Endothelial cell (in vitro differentiated cells): Measurements from ENCODE around the gene SQSTM1. TPM values are rescaled to one million over a fixed set of nuclear protein-coding genes. Genes with fewer than 3 reads are reported as not detected.

Experiments used
- DNase-seq: peaks from one replicate; pipeline ENCODE4 v3.0.0; 2021; ENCODE audit warnings: low spot score
- H3K27ac Mint-ChIP-seq: one replicate; pipeline ENCODE4 v1.8.0; 2021; ENCODE audit warnings: mixed read lengths, inconsistent platforms; ENCODE audit not compliant: unreplicated experiment
- H3K27me3 Mint-ChIP-seq: one replicate; pipeline ENCODE4 v1.8.0; 2021; ENCODE audit warnings: mild to moderate bottlenecking, moderate library complexity, mixed read lengths, inconsistent platforms; ENCODE audit not compliant: unreplicated experiment
- H3K36me3 Mint-ChIP-seq: one replicate; pipeline ENCODE4 v1.8.0; 2021; ENCODE audit warnings: mild to moderate bottlenecking, low read depth, mixed read lengths, inconsistent platforms; ENCODE audit not compliant: unreplicated experiment
- H3K4me1 Mint-ChIP-seq: one replicate; pipeline ENCODE4 v1.8.0; 2021; ENCODE audit warnings: mild to moderate bottlenecking, mixed read lengths, inconsistent platforms; ENCODE audit not compliant: unreplicated experiment
- H3K4me3 Mint-ChIP-seq: one replicate; pipeline ENCODE4 v1.8.0; 2021; ENCODE audit warnings: mild to moderate bottlenecking, mixed read lengths, inconsistent platforms; ENCODE audit not compliant: unreplicated experiment
- H3K9me3 Mint-ChIP-seq: one replicate; pipeline ENCODE4 v1.8.0; 2021; ENCODE audit warnings: mixed read lengths, inconsistent platforms; ENCODE audit not compliant: unreplicated experiment
- total RNA-seq: library from RNA; stranded (reverse); fragmentation: NEBNext Ultra II Directional; extraction: Animal tissue kit (Norgen Biotek cat#: 25700); gene quantifications from one replicate; pipeline ENCODE4 v1.2.1, GENCODE V29; 2021; ENCODE audit not compliant: unreplicated experiment
- TF ChIP-seq, protein P1 (sequence below): fragments of 200-600 bp; sonication (generic); IDR thresholded peaks from one replicate; pipeline ENCODE4 v1.5.0; 2021; ENCODE audit warnings: antibody characterized with exemption; ENCODE audit not compliant: unreplicated experiment

Gene SQSTM1
- total RNA-seq, 1 donor from 2014 or later: 82.2 TPM

DNA sequence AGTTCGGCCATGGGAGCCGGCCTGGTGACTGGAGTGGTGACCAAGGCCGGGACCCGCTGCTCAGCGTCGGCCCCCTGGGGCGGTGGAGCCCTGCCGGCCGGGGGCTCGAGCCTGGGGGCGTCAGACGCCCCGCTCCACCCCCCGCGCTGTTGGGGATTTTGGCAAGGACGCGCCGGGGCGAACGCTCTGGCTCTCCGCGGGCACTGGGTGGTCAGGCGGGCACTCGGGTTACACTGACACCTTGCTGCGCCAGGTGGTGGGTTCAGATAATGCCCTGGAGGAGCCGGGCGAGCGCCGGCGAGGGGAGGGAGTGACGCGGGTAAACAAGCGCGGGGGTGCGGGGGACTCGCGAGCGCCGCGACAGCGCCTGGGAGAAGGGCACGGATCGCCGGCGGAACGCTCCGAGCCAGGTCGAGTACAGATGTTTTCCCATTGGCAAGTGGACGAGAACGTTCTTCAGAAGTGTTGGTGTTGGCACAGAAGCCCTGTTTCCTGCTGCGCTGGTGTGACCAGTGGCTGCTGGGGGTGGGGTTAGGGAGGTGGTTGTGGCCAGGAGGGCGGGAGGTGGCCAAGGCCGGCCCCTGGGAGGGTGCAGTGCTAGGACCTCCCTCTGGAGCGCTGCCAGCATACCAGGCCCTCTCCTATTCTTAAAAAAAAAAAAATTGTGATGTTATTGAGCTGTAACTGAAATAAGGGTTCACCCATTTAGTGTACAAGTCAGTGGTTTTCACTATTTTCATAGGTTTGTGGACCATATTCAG is 773 bp downstream of the SQSTM1 start:
- H3K4me3 Mint-ChIP-seq: peak overlapping the region; percentile 95
- H3K27me3 Mint-ChIP-seq: peaks cover 17% of the 10 kb centered on the region
- TF ChIP-seq, protein P1, sequence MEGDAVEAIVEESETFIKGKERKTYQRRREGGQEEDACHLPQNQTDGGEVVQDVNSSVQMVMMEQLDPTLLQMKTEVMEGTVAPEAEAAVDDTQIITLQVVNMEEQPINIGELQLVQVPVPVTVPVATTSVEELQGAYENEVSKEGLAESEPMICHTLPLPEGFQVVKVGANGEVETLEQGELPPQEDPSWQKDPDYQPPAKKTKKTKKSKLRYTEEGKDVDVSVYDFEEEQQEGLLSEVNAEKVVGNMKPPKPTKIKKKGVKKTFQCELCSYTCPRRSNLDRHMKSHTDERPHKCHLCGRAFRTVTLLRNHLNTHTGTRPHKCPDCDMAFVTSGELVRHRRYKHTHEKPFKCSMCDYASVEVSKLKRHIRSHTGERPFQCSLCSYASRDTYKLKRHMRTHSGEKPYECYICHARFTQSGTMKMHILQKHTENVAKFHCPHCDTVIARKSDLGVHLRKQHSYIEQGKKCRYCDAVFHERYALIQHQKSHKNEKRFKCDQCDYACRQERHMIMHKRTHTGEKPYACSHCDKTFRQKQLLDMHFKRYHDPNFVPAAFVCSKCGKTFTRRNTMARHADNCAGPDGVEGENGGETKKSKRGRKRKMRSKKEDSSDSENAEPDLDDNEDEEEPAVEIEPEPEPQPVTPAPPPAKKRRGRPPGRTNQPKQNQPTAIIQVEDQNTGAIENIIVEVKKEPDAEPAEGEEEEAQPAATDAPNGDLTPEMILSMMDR: no peak
- H3K9me3 Mint-ChIP-seq: no peaks in the 10 kb centered on the region
- H3K4me1 Mint-ChIP-seq: peaks cover 14% of the 10 kb centered on the region
- peak overlapping the region; percentile 88 for H3K27ac Mint-ChIP-seq
- peaks cover 30% of the 10 kb centered on the region for H3K36me3 Mint-ChIP-seq
- peak; percentile 86 for DNase-seq

DNA sequence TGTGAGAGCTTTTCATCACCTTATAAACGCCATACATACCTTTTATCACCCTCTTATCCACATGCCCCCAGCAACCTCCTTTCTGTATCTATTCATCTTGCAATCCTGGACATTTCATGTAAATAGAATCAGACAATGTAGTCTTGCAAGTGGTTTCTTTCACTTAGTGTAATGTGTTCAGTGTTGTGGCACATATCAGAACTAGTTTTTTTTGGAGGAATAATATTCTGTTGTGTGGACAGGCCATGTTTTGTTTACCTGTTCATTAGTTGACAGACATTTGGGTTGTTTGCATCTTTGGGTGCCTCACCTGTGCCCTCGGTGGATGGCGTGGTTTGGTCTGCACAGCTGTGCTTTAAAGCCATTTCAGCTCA is 1.3 kb downstream of the SQSTM1 start:
- TF ChIP-seq, protein P1: no peak
- no peak for DNase-seq
- H3K27me3 Mint-ChIP-seq: peaks cover 17% of the 10 kb centered on the region
- peaks cover 14% of the 10 kb centered on the region for H3K4me1 Mint-ChIP-seq
- no peak overlapping the region for H3K27ac Mint-ChIP-seq
- H3K36me3 Mint-ChIP-seq: peaks cover 35% of the 10 kb centered on the region
- no peaks in the 10 kb centered on the region for H3K9me3 Mint-ChIP-seq
- H3K4me3 Mint-ChIP-seq: peak overlapping the region; percentile 95

DNA sequence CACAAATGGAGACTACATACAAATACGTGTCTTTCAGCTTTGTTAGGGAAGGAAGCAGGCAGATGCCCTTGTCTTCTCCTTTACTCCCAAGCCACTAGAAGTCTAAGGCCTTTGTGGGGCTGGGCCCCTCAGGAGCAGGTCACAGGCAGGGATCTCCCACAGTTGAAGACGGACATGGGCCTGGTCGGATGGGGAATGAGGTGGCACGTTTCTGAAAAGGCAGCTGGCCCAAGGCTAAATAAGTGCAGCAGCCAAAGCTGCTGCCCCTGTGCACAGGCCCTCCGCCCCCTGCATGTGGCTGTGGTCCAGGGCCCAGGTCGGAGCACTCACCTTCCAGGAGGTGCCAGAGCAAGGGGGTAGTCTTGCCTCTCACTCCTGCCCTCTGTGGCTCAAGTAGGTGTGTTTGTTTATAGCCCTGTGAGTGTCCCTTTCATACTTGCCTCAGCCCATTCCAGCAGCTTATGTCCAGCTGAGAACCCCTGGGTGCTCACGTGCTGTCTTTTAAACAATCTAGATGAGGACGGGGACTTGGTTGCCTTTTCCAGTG is 1.8 kb downstream of the SQSTM1 start:
- H3K27ac Mint-ChIP-seq: peak overlapping the region; percentile 48
- TF ChIP-seq, protein P1: no peak
- no peak for DNase-seq
- peaks cover 14% of the 10 kb centered on the region for H3K4me1 Mint-ChIP-seq
- no peaks in the 10 kb centered on the region for H3K9me3 Mint-ChIP-seq
- H3K27me3 Mint-ChIP-seq: peaks cover 17% of the 10 kb centered on the region
- peak overlapping the region; percentile 95 for H3K4me3 Mint-ChIP-seq
- H3K36me3 Mint-ChIP-seq: peaks cover 38% of the 10 kb centered on the region

DNA sequence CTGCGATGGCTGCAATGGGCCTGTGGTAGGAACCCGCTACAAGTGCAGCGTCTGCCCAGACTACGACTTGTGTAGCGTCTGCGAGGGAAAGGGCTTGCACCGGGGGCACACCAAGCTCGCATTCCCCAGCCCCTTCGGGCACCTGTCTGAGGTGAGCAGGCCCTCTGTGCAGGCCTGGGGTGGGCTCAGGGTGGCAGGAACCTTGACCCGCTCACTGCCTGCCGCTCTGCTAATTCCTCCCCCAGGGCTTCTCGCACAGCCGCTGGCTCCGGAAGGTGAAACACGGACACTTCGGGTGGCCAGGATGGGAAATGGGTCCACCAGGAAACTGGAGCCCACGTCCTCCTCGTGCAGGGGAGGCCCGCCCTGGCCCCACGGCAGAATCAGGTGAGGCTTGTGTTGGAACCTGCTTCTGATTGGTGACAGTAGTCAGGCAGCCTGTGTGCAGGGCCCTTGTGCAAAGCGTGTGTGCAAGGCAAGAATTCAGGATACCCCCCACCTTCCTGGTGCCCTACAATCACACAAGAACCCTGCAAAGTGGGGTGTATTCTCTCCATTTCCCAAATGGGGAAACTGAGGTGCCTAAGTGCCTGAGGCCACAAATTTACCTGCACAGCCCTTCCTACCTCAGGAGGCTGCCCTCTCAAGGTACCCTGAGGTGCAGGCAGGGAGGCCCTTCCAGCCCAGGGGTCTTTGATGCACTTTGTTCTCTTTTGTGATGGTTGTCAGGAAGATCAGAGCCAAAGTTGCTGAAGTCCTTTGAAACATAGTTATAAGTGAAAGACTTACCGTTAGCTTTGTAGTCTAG is 3.4 kb downstream of the SQSTM1 start:
- no peak for DNase-seq
- peaks cover 48% of the 10 kb centered on the region for H3K36me3 Mint-ChIP-seq
- TF ChIP-seq, protein P1: no peak
- no peak overlapping the region for H3K27ac Mint-ChIP-seq
- H3K27me3 Mint-ChIP-seq: peaks cover 17% of the 10 kb centered on the region
- H3K4me3 Mint-ChIP-seq: peak overlapping the region; percentile 72
- H3K4me1 Mint-ChIP-seq: peaks cover 24% of the 10 kb centered on the region
- no peaks in the 10 kb centered on the region for H3K9me3 Mint-ChIP-seq

DNA sequence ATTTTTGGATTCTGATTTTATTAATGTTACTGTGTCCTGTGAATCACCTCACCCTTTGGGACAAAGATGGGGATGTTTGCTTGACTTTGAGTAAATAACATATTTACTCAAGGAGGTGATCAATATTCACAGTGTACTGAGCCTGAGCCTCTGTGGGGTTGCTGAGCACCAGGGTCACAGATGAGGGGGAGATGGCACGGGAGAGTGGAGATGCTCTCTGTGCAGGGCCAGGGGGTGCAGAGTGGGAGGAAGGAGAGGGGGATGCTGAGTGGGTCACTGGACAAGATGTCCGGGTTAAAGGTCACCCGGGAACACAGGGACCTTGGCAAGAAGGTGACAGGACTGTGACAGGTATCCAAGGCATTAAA is 4.0 kb downstream of the SQSTM1 start:
- Mint-ChIP-seq H3K27me3 (peaks cover 16% of the 10 kb centered on the region), H3K36me3 (peaks cover 54% of the 10 kb centered on the region), H3K9me3 (no peaks in the 10 kb centered on the region), H3K4me3 (peak overlapping the region; percentile 72), H3K27ac (no peak overlapping the region), H3K4me1 (peaks cover 28% of the 10 kb centered on the region)
- DNase-seq: no peak
- TF ChIP-seq, protein P1: no peak
